Measurements from ENCODE around the gene ATG2B.

GRCh38 chr14:96261772-96262655 lies 101.1 kb downstream of the ATG2B start:
- TF ChIP-seq CTCF (IDR thresholded peaks at IDR 0.05) (no peak), POLR2A (IDR thresholded peaks at IDR 0.05) (no peak)
